T follicular helper cell (primary cell): ENCODE results near the gene MAP2K3.

Experiments used
- DNase-seq: peaks from one replicate; pipeline ENCODE4 v3.0.0-alpha.2; 2020; ENCODE audit warnings: low read depth

MAP2K3 gene

DNA sequence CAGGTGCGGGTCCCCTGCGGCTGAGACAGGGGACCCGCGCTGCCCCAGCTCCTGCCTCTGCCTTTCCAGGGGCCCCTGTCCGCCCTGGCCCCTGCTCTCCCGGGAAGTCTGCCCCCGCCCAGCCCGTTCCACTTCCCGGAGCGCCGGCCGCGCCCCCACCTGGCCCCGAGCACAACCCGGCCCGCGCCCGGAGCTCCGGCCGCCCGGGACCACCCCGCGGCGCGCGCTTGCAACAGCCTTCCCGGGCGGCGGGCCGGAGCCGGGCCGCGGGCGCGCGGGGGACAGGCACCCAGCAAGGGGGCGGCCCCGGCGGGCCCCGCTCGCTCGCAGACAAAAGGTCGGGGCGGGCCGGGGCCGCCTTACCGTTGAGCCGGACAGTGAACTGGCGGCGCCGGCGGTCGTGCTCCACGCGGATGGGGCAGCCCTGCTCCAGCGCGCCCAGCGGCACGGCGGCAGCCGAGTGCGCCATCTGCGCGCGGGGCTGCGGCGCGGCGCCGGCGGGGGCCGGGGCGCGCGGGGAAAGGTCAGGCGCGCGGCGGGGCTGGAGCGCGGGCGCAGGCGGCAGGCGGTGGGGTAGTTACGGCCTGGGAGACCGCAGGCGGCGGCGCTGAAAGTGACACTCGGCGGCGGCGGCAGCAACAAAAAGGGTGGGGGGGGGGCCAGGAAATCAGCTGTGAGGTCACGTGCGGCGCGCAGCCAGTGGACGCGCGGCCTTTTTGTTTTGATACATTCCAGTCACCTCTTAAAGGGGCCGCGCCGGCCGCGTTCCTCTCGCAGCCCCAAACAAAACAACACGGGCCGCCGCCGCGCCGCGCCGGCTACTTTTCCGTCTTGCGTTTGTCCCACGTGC, 31.5 kb upstream of the MAP2K3 start, which contains the start of gene NATD1:
NATD1 (minus strand) TSS at position 615 of the 850 bp plus-strand sequence; CDS start at position 469, 146 bp downstream.
- peak; percentile 73 for DNase-seq

DNA sequence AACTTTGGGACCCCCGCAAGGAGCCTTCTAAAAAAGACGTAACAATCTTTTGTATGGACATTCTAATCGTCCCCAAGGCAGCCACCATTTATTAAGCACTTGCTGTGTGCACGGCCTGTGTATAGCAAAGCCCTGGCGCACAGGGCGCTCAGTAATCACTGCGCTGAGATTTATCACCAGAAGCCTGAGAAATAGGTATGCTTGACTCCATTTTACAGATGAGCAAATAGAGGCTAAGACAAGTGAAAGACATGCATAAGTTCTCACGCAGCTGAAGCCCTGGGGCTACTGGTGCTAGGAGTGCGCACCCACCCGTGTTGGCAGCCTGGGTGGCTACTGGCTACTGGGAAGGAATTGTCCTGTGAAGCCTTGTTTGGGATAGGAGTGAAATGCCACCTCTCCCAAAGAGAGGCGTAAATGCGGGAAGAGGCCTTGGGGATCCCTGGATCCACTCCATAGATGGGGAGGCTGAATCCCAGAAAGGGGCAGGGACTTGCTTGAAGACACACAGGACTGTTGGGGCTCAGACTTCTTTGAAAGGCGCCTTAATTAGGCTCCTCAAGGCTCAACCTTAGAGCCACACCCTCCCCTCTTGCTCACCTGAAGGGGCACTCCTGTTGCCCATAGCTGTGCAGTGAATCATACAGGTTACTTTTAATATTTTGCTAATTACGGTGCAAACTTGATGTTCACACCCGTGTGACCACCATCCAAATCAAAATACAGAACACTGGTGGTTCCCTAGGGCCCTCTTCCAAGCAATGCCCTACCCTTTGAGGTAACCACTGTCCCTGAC, 30.7 kb upstream of the MAP2K3 start:
- DNase-seq = no peak

DNA sequence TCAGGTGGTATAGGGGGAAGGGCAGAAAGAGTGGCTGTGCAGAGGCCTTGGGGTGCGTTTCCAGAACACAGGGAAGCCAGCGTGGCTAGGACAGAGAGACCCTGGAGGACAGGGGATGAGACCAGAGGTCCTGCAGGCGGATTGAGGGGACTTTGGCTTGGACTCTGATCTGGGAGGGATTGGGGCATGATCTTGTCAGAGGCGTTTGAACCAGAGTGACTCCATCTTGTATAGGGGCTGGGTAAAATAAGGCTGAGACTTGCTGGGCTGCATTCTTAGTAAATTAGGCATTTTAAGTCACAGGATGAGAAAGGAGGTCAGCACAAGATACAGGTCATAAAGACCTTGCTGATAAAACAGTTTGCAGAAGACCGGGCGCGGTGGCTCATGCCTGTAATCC, 25.9 kb upstream of the MAP2K3 start:
- DNase-seq = no peak

DNA sequence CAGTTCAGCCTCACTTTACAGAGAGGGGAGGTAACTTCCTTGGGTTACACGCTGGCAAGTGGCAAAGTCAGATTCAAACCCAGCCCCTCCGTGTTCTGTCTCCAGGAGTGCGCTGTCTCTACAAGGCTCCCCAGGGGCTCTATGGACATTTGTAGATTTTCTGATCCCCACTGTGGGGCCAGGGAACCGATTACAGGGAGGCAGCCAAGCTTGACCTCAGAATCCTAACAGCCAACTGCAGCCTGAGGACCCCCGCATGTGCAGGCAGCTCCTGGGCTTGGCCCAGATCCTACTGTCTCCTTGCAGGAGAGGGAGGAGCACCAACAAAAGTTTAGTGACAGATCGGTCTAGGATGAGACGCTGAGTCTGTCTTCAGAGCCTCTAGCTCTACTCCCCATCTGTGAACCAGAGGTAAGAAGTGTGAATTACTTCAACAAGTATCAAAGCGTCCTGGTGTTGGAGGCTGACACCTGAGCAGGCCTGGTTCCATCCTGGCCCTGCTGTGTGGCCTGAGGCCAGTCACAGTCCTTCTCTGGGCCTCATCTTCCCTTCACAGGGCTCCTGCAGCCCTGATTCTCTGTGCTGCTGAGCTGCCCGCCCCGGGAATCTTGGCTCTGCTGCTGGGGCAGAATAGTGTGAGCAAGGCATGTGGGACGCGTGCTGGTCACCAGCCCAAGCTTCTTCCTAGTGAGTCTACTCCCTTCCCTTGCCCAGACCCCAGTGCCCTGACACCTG, 22.1 kb upstream of the MAP2K3 start:
- DNase-seq = no peak

DNA sequence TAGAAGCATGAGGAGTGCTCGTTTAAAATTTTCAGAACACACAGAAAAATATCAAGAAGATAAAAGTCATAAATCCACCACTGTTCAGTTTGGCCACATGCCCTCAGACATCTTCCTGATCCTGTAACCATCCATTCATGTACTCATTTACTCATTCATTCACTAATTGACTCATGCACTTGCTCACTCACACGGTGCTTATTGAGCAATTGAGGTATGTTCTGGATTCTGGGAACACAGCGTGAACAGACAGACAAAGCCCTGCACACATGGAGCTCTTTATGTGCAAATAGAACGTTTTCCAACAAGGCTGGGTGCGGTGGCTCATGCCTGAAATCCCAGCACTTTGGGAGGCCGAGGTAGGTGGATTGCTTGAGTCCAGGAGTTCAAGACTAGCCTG, 21.1 kb upstream of the MAP2K3 start:
- no peak for DNase-seq

DNA sequence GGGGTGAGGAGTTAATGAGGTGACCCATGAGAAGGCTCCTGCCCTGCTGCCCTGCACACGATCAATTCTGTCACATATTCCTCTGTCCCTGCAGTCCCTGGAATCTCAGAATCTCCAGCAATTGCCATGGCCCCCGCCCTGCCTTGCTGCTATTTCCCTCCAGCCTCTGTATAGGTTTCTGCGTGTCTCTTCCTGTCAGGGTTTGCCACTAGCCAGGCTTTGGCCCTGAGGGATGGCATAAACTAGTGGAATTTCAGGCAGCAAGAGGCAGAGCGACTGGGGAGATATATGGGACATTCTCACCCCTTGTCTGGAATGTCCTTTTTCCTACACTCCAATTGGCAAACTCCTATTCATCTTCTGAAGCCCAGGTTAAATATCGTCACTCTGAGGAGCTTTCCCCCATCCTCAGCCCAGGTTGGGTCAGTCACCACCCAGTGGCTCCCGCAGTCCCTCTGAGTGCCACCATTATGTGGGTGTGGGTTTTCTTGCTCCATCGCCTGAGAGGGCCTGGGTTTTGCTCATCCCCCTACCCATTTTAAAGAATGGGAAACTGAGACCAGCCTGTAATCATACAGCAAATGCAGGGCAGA, 15.8 kb upstream of the MAP2K3 start:
- no peak for DNase-seq

DNA sequence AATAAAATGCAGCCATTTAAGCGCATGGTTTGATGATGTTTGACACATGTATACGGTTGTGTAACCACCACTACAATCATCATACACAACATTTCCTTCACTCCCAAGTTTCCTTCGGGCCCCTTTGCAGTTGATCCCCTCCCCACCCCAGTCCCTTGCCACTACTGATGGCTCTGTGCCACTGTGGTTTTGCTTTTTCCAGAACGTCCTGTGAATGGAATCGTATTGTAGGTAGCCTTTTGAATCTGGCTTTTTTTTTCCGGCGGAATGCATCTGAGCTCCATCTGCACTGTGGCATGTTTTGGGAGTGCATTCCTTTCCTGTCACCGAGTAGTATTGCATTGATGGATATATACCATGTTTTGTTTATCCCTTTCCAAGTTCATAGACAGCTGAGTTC, 15.1 kb upstream of the MAP2K3 start:
- DNase-seq = no peak

DNA sequence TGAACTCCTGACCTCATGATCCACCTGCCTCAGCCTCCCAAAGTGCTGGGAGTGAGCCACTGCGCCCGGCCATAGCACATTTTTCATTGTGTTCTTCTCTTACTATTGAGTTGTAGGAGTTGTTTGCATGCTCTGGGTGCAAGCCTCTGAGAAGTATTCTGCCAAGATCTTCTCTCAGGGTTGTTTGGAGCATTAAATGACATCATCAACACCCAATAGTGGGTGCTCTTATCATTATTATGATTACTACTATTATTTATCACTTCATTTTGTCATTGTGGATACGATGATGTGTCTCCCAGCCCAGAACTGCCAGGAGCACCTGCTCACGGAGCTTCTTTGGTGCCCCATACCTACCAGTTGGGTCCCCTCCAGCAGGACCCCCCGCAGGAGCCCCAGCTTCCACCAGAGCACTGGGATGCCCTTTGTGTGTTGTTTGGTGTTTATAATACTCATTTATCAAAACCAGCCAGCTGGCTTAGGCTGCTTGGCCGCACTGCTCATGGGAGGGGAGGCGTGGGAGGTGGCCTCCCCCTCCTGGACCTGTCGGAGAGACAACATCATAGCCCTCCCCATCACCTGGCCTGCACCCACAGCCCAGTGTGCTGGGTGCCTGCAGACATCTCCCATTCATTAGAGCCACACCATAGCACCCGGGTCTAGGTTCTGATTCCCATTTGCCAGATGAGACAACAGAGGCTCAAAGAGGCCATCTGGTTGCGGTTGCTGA, 12.9 kb upstream of the MAP2K3 start:
- DNase-seq = no peak

DNA sequence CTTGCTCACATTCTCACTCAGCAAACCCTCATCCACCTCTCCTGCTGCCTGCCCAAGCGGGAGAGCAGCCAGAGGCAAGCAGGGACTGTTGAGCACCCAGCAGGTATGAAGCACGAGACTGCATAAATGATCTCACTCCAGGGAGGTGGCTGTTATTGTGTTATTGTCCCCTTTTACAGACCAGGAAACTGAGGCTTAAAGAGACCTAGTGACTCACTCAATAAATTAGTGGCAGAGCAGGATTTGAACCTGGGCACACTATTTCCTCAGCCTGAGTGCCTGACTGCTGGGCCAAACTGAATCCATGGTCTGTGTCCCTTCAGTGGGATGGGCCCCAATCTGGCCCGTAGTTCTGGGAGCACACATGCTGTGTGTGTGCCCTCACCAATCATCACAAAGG, 12.3 kb upstream of the MAP2K3 start:
- no peak for DNase-seq

DNA sequence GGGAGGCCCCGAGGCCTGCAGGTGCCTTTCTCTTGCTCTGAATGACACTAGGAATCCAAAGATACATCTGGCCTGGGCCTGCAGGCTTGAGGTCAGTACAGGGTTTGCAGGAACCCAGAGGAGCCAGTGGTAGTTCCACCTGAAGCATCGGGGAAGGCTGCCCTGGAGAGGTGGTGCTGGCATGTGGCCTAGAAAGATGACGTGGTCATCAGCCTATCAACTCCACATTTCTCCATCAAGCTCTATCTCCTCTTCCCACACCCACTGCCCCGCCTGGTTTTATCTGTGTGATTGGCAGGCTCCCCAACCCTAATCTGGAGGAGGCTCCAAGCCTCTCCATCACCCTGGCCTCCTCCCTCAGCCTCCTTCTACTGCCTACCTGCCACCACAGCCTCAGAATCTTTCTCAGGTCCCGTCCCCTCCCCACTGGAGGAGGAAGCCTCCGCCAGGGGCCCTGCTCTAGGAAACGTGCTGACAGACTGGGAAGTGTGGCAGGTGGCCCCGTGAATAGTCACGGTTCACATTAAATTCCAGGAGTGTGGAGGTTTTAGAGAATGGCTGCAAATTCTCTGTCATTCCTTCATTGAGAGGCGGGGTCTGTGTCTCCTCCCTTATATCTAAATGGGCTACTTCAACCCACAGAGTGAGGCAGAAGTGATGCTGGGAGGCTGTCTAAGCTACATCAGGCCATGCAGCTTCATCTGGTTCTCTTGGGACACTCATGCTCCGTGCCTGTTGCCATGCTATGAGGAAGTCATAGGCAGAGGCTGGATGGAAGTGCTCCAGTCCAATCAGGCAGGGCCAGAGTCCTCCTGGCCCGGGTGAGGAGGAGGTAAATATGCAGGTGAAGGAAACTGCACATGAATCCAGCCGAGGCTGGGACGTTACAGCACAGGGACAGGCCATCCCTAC, 11.4 kb upstream of the MAP2K3 start:
- no peak for DNase-seq

DNA sequence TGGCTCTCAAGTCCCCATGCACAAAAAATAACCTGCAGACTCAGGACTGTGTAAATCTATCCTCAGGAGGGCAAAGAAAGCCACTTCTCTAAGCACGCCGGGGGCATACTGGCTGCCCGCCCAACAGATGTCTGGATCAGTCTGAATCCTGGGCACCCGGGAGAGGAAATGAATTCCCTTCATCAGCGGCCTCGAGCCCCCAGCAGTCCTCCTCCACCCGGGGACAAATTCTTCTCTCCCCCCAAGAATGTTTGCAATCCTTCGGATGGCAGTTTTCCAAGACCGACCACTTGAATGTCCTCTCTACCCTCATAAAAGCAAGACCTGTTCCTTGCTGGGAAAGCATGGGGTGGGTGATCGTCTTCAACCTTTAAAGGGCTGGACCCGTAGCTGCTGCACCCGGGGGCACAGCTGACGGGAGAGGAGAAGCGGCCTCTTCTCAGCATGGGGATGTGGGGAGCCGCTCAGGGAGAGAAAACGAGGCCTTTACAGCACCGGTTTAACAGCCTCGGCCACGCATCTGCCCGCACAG, 9.4 kb upstream of the MAP2K3 start:
- no peak for DNase-seq

DNA sequence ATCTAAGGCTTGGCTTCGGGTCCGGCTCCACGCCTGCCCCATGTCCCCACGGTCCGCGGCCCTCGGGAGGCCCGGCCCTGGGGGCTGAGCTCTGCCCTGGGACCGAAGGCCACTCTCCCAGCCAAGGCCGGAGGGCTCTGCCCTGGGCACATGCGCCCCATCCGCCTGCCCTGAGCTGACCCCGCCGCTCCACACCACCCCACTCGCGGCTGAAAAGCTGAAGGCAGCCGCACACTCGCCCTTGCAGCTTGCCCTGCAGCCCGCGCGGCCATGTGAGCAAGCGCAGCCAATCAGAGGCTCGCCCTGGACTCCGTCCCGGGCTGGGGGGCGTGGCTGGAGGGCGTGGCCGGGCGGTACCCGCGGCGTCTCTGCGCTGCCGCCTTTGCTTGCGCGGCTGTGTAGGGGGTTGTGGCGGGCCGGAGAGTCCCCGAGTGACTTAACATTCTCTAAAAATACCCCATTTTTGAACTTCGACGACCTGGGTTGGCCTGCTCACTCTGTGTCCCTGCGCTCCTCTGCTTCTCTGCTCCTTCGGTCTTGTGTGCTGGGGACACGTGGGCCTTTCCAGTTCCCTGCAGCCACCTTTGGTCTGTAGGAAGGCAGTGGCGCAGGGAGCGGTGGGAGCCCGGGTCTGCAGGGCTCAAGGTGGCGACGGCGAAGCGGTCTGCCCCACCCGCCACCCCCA, 8.8 kb upstream of the MAP2K3 start:
- DNase-seq = peak; percentile 84

DNA sequence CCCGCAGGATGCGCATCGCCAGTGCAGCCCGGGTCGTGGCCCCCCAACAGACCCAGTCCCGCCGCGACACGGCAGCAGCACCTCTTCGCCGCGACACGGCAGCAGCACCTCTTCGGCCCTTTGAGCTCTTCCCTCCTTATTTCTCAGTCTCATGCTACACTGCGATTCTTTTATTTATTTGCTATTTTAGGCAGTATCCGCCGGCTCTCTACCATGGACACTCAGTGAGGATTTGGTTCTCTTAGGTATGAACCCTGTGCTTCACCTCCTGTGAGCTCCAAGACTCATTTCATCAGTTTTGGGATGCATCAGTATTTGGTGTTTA, 8.3 kb upstream of the MAP2K3 start:
- DNase-seq = no peak

DNA sequence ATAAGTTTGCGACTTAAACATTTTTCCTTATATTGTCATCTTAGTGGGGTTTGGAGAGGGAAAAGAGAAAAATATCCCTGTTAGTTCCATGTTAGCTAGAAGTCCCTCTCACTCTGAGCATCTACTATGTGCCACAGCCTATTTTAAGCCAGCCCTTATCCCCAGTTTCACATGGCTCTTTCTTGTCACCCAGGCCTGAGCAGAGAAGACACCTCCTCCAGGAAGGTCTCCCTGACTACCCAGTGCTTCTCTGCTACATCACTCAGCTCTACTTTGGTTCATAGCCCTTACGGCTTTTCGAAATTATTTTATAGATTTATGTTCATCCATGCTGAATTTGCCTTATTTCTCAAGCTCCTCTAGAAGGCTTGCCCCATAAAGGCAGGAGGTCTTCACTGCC, 7.2 kb upstream of the MAP2K3 start:
- DNase-seq = no peak

DNA sequence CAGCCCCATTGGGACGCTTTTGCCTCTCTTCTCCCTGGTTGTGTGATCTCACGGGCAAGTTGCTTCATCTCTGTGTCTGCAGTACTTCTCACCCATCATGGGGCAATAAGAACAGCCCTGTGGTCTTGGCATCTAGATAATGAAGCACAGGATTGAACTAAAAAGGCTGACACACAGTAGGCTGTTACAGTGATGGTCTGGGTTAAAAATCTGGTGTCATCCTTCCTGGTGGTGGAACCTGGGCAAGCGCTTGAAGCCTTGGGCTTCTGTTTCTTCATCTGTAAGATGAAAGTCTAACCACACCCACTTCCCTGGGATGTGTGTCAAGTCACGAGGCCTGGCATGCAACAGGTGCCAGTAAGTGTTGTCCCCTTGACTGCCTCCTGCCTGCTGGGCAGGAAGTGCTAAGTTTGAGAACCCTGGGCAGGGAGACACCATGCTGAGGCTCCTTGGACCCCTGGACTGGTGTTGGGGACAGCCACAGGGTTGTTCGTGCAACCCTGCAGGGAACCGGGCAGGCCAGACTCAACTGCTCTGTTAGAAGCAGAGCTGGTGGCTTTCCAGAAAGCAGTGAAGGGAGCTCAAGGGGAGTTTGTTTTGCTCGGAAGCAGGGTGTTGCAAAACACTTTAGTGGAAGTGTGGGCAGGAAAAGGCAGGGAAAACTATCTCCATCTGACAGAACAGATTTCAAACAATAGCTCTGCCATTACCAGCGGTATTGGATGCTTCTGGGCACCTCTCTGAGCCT, 5.9 kb upstream of the MAP2K3 start:
- peak; percentile 49 for DNase-seq

DNA sequence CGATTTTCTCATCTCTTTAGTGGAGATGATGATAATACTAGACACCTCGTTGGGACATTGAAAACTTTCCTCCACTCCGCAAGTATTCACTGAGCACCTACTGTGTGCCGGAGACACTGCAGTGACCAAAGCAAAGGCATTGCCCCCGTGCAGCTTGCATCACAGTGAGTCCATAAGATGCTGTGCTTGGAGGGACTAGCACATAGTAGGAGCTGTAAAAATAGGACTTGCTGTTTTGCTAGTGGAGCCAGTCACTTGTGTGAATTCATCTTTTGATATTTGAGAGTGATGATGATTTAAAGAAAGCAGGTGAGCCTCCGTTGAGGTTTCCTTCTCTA, 5.3 kb upstream of the MAP2K3 start:
- DNase-seq = no peak

DNA sequence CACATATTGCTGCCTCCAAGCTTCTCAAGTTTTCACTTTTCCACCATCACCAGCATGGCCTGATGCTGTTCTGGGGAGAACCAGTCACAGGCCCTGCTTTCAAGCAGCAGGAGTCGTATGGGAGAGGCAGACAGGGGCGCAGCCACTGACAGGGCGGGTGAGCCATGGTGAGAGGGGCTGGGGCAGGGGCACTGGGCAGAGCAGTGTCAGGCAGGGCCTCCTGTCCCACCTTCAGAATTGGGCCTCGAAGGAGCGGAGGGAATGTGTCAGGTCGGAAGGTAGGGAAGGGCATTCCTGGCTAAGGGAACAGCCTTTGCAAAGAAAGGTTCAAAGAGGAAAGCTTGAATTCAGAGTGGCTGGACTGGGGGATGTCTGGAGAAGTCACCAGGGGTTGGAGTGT, 4.9 kb upstream of the MAP2K3 start:
- DNase-seq = no peak

DNA sequence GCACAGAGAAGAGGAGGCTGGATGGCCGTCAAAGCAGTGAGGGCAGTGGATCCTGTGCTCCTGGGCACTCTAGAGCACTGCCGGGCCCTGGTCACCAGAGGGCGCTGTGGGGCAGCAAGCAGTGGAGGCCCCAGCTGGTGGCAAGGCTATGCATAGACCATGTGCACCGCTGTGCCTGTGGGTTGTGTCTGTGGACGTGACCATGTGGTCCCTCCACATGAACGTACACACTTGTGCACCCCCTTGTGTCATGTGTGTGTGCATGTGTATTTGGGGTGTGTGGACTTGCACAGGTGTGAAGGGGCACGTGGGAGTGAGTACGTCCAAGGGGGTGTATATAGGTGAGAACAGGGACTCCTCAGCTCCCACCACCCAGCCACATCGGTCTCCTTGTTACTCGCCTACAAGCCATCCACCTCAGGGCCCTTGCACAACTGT, 4.4 kb upstream of the MAP2K3 start:
- DNase-seq = peak; percentile 81

DNA sequence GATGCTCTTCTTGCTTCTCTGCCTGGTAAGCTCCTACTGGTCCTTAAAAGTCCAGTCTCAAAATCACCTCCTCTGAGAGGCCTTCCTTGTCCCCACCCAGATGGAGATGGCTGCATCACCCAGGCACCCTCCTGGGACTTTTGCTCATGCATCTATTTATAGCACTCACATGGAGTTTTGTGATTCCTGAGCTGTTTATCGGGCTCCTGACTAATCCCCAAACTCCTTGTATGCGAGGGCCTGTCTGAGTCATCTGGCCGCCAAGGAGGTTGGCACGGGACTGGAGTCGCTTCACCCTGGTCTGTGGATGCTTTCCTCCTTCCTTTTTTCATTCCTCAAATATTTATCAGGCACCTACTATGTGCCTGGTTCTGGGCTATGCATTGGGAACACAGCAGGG, 2.3 kb upstream of the MAP2K3 start:
- no peak for DNase-seq
